ENCODE data around the gene GPR132. TPM values are rescaled to one million over a fixed set of nuclear protein-coding genes. Genes with fewer than 3 reads are reported as not detected.

Gene GPR132
- total and polyA plus RNA-seq, 8 donors = under 0.01 to 11.1 (median 1.3) TPM

DNA sequence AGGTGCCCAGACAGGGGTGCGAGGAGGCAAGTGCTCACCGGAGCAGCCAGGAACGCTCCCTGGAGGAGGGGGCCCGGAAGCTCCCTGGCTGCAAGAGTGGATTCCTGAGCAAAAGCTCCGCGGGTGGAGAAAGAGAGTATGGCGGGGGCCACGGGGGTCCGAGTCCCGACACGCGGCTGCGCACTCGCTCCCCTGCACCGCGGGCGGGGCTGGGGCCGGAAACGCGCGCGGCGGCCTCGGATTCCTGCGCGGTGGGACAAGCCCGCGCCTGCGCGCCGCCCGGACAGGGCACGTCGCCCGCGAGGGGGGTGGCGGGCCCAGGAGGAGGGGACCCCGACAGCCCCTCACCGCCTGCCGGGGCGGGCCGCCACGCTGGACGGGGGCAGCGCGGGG lies 27.8 kb upstream of the GPR132 start:
- peaks cover 0 to 23% (median 2%) of the 10 kb centered on the region in 3 donors for H3K27me3 ChIP-seq
- H3K36me3 ChIP-seq = no peaks in the 10 kb centered on the region
- peak overlapping the region; percentile 69 to 78 (median 73) for H3K4me3 ChIP-seq
- TF ChIP-seq POLR2A (IDR thresholded peaks at IDR 0.05) (no peak), POLR2AphosphoS5 (IDR thresholded peaks at IDR 0.05) (peak in 2 of 3 donors; percentile 46 to 67)
- peaks cover 46 to 65% (median 59%) of the 10 kb centered on the region in 4 donors for H3K4me1 ChIP-seq
- peak; percentile 70 to 92 for DNase-seq
- intact Hi-C loops (cut with DNase I; ENCODE audit: low total_unique reads) = no loop called here
- 0 to 3% (median 1%) methylated on average over 2 to 46 of the region's 46 CpGs; no CpG with 5 or more reads in 1 of the 5 donors for WGBS, 5 donors
- peak overlapping the region; percentile 85 to 95 (median 92) for H3K27ac ChIP-seq
- no peaks in the 10 kb centered on the region for H3K9me3 ChIP-seq

DNA sequence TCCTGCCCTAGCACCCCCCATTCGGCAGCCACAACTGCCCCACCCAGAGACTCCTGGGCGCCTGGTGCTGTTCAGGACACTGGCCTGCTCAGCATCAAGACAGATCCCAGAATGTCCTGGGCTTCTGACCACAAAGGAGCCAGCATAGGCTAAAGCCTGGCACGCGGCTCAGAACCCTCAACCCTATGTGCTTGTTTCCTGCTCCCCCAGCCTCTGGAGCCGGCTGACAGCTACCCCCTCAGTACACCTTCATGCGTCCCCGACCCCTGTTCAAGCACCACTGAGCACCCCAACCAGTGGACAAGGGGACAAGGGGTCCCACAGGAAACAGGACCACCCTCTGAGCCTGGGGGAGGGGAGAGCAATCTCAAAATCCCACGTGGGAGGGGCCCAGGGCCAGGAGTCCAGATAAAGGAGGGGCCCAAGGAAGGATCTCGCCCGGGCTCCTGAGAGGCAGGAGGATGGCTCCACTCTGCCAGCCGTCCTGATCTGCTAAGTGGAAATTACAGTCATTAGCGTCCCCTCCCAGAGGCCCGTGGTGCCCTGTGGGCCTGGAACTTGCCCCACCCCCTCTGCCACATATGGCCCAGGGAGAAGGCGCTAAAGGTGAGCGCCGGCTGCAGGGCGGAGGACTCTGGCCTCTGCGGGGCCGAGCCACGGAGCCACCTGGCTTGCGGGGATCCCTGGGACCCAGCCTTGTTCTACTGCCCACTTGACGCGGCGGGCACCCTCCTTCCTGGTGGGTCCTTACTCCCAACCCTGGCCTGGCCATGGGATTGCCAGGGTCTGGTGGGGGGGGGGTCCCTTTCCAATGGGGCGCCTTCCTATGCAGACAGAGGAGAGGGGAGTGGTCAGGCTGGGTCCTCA lies 27.2 kb upstream of the GPR132 start:
- Histone ChIP-seq H3K4me1 (peaks cover 53 to 71% (median 65%) of the 10 kb centered on the region in 4 donors), H3K9me3 (no peaks in the 10 kb centered on the region), H3K27ac (peak overlapping the region; percentile 85 to 95 (median 92)), H3K4me3 (peak overlapping the region; percentile 69 to 78 (median 73)), H3K27me3 (peaks cover 0 to 30% (median 9%) of the 10 kb centered on the region in 3 donors), H3K36me3 (no peaks in the 10 kb centered on the region)
- DNase-seq = peak; percentile 46 to 77
- intact Hi-C loops (cut with DNase I; ENCODE audit: low total_unique reads) = no loop called here
- TF ChIP-seq POLR2AphosphoS5 (IDR thresholded peaks at IDR 0.05) (no peak), EP300 (IDR thresholded peaks at IDR 0.05) (no peak), CTCF (IDR thresholded peaks at IDR 0.05) (no peak), POLR2A (IDR thresholded peaks at IDR 0.05) (no peak)
- WGBS, 5 donors = 22 to 55% (median 29%) methylated on average over 10 to 25 of the region's 25 CpGs

GRCh38 chr14:105091517-105092170 lies 26.4 kb upstream of the GPR132 start:
- H3K36me3 ChIP-seq = no peaks in the 10 kb centered on the region
- TF ChIP-seq POLR2AphosphoS5 (IDR thresholded peaks at IDR 0.05) (peak in 2 of 3 donors; percentile 76 to 85), POLR2A (IDR thresholded peaks at IDR 0.05) (peak in 1 of 4 donors; percentile 46), EP300 (IDR thresholded peaks at IDR 0.05) (no peak)
- WGBS, 5 donors = 17 to 47% (median 22%) methylated on average over 2 to 19 of the region's 19 CpGs
- H3K4me3 ChIP-seq = peak overlapping the region in 2 of 4 donors; percentile 72 to 78
- peak overlapping the region; percentile 85 to 95 (median 92) for H3K27ac ChIP-seq
- DNase-seq = peak; percentile 87 to 94
- H3K9me3 ChIP-seq = no peaks in the 10 kb centered on the region
- intact Hi-C loops (cut with DNase I; ENCODE audit: low total_unique reads) = no loop called here
- peaks cover 60 to 78% (median 73%) of the 10 kb centered on the region in 4 donors for H3K4me1 ChIP-seq
- H3K27me3 ChIP-seq = peaks cover 0 to 37% (median 12%) of the 10 kb centered on the region in 3 donors

GRCh38 chr14:105091054-105091516 lies 25.9 kb upstream of the GPR132 start:
- H3K4me1 ChIP-seq = peaks cover 62 to 83% (median 77%) of the 10 kb centered on the region in 4 donors
- 34 to 49% (median 44%) methylated on average over 6 to 9 of the region's 9 CpGs for WGBS, 5 donors
- peak in 1 of 2 donors; percentile 55 for DNase-seq

GRCh38 chr14:105090493-105091053 lies 25.3 kb upstream of the GPR132 start:
- Histone ChIP-seq H3K9me3 (no peaks in the 10 kb centered on the region), H3K4me3 (no peak overlapping the region), H3K27ac (peak overlapping the region; percentile 85 to 95 (median 92)), H3K36me3 (no peaks in the 10 kb centered on the region), H3K27me3 (peaks cover 0 to 41% (median 12%) of the 10 kb centered on the region in 3 donors), H3K4me1 (peaks cover 62 to 83% (median 77%) of the 10 kb centered on the region in 4 donors)
- peak; percentile 90 to 94 for DNase-seq
- intact Hi-C loops (cut with DNase I; ENCODE audit: low total_unique reads) = no loop called here
- TF ChIP-seq EP300 (IDR thresholded peaks at IDR 0.05) = no peak
- TF ChIP-seq CTCF (IDR thresholded peaks at IDR 0.05) = peak in 5 of 7 experiments; percentile 87 to 99 (median 96)
- TF ChIP-seq POLR2AphosphoS5 (IDR thresholded peaks at IDR 0.05) = peak in 1 of 3 donors; percentile 63
- no peak for TF ChIP-seq POLR2A (IDR thresholded peaks at IDR 0.05)
- 11 to 16% (median 13%) methylated on average over 6 to 7 of the region's 7 CpGs for WGBS, 5 donors

More at GRCh38 chr14:105091054-105091516, 25.9 kb upstream of the GPR132 start:
- intact Hi-C loops (cut with DNase I; ENCODE audit: low total_unique reads) = no loop called here
- Histone ChIP-seq H3K9me3 (no peaks in the 10 kb centered on the region), H3K36me3 (no peaks in the 10 kb centered on the region), H3K4me3 (no peak overlapping the region), H3K27ac (peak overlapping the region; percentile 85 to 95 (median 92)), H3K27me3 (peaks cover 0 to 41% (median 12%) of the 10 kb centered on the region in 3 donors)
- TF ChIP-seq EP300 (IDR thresholded peaks at IDR 0.05) = no peak

Data from stomach (tissue), 9 donors.